ENCODE measurements around the gene TMEM266. TPM values are rescaled to one million over a fixed set of nuclear protein-coding genes. Genes with fewer than 3 reads are reported as not detected.
A peak's percentile ranks its signal among the peaks of the same experiment; 100 is the strongest.

TMEM266 gene
- total RNA-seq, 2 experiments from 2014 or later: 0.11 TPM; not detected in 1

DNA sequence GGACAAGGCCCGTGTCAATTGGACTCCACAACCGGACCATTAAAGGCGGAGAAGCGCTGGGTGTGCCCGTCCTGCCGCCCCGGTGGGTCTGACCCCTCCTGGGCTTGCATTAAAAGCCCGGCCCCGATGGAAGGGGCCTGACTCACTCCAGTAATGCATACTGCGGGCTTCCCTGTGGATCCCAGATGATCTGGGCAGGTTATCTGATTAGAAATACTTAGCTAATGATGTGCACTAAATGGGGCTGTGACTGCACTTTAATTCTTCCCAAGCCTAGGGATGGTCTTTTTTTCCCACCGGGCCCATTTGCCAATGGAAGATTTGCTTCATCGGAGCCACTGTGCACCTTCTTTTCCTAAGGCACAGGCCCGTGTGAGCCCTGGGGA, 124.9 kb downstream of the TMEM266 start:
- H3K27me3 Mint-ChIP-seq: peaks cover 47% of the 10 kb centered on the region
- TF ChIP-seq, protein P1, sequence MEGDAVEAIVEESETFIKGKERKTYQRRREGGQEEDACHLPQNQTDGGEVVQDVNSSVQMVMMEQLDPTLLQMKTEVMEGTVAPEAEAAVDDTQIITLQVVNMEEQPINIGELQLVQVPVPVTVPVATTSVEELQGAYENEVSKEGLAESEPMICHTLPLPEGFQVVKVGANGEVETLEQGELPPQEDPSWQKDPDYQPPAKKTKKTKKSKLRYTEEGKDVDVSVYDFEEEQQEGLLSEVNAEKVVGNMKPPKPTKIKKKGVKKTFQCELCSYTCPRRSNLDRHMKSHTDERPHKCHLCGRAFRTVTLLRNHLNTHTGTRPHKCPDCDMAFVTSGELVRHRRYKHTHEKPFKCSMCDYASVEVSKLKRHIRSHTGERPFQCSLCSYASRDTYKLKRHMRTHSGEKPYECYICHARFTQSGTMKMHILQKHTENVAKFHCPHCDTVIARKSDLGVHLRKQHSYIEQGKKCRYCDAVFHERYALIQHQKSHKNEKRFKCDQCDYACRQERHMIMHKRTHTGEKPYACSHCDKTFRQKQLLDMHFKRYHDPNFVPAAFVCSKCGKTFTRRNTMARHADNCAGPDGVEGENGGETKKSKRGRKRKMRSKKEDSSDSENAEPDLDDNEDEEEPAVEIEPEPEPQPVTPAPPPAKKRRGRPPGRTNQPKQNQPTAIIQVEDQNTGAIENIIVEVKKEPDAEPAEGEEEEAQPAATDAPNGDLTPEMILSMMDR (IDR thresholded peaks at IDR 0.05): no peak
- intact Hi-C loops (cut with micrococcal nuclease): no loop called here
- no peaks in the 10 kb centered on the region for H3K9me3 Mint-ChIP-seq
- no peaks in the 10 kb centered on the region for H3K36me3 Mint-ChIP-seq (ENCODE audit: low read depth)
- ATAC-seq (no peak), DNase-seq (no peak)
- ChIA-PET POLR2A (no interaction called here), CTCF (interaction anchor here (0.8 to 1.6 kb wide), 7 partner anchors 9 to 153 kb away, joined by 3 to 8 read pairs (median 3); no protein-coding TSS in a partner anchor)
- H3K27ac Mint-ChIP-seq: no peak overlapping the region
- no peak overlapping the region for H3K4me3 Mint-ChIP-seq
- H3K4me1 Mint-ChIP-seq (ENCODE audit: low read depth): peaks cover 7% of the 10 kb centered on the region

DNA sequence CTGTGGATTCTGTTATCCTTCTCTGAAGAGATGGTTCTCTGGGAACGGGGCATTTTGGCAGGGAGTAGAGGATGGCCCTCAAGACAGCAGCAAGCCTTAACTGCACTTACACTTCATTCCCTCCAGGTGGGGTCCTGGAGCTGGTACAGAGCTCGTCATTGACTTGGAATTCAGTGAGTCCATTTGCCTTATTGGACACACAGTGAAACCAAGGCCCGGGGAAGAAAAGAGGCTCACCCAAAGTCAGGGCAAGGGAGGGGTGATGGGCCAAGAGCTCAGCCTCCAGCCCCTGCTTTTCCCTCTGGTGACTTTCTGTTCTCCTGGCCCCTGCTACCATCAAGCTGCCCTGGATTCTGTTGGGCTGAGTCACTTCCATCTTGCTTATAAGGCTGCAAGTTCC, 125.9 kb downstream of the TMEM266 start:
- no peaks in the 10 kb centered on the region for H3K36me3 Mint-ChIP-seq (ENCODE audit: low read depth)
- DNase-seq (peak; percentile 31), ATAC-seq (peak; percentile 66)
- POLR2A ChIA-PET: interaction anchor here (0.6 to 1.2 kb wide), 3 partner anchors 10 to 1956 kb away, joined by 3 read pairs; no protein-coding TSS in a partner anchor
- no peaks in the 10 kb centered on the region for H3K9me3 Mint-ChIP-seq
- peaks cover 14% of the 10 kb centered on the region for H3K4me1 Mint-ChIP-seq (ENCODE audit: low read depth)
- H3K4me3 Mint-ChIP-seq: no peak overlapping the region
- H3K27ac Mint-ChIP-seq: no peak overlapping the region
- TF ChIP-seq, protein P1 (IDR thresholded peaks at IDR 0.05): peak; percentile 69
- intact Hi-C loops (cut with micrococcal nuclease): no loop called here
- CTCF ChIA-PET: interaction anchor here (0.6 to 1.8 kb wide), 4 partner anchors 34 to 144 kb away, joined by 3 to 8 read pairs (median 4); no protein-coding TSS in a partner anchor
- H3K27me3 Mint-ChIP-seq: peaks cover 51% of the 10 kb centered on the region

DNA sequence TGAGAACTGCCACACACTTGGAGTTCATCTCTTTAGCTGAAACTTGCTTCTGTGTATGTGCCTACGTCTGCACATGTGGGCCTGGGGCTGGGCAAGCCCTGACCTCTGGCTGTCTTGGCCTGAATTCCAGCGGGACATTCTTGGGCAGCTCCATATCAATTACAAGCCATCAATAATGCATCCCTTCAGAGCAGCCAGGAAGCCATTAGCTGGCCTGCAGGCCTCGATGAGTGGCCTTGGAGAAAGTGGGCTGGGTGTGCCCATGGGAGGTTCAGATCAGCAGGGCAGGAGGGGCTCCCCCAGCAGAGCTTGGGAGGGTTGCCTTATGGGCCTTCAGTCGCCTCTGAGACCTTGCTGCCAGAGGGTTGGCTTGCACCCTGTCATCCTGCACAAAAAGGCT, 127.4 kb downstream of the TMEM266 start:
- H3K27me3 Mint-ChIP-seq: peaks cover 43% of the 10 kb centered on the region
- POLR2A ChIA-PET: interaction anchor here (1.8 kb wide), 1 partner anchor 17 kb away, joined by 6 read pairs; no protein-coding TSS in a partner anchor
- intact Hi-C loops (cut with micrococcal nuclease): no loop called here
- no peak overlapping the region for H3K27ac Mint-ChIP-seq
- TF ChIP-seq, protein P1 (IDR thresholded peaks at IDR 0.05): no peak
- CTCF ChIA-PET: interaction anchor here (1.0 to 1.8 kb wide), 4 partner anchors 35 to 99 kb away, joined by 3 to 4 read pairs (median 4); no protein-coding TSS in a partner anchor
- H3K36me3 Mint-ChIP-seq (ENCODE audit: low read depth): no peaks in the 10 kb centered on the region
- no peaks in the 10 kb centered on the region for H3K9me3 Mint-ChIP-seq
- no peak overlapping the region for H3K4me3 Mint-ChIP-seq
- ATAC-seq (no peak), DNase-seq (no peak)
- peaks cover 13% of the 10 kb centered on the region for H3K4me1 Mint-ChIP-seq (ENCODE audit: low read depth)

DNA sequence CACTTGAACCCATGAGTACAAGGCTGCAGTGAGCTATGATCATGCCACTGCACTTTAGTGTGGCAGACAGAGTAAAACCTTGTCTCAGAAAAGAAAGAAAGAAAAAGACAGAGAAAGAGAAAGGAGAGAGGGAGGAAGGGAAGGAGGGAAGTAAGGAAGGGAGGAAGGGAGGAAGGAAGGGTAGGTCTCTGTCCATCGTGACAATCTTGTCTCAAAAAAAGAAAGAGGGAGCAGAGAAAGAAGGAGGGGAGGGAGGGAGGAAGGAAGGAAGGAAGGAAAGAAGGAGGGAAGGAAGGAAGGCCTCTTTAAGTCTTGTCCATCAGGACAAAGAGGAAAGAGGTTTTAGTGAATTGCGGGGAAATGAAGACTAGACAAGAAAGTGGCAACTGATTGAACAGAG, 129.3 kb downstream of the TMEM266 start:
- Mint-ChIP-seq H3K4me1 (ENCODE audit: low read depth) (peaks cover 13% of the 10 kb centered on the region), H3K27ac (no peak overlapping the region), H3K4me3 (no peak overlapping the region), H3K27me3 (peaks cover 43% of the 10 kb centered on the region), H3K9me3 (no peaks in the 10 kb centered on the region), H3K36me3 (ENCODE audit: low read depth) (no peaks in the 10 kb centered on the region)
- ChIA-PET POLR2A (no interaction called here), CTCF (interaction anchor here (1.5 to 3.1 kb wide), 4 partner anchors 14 to 49 kb away, joined by 3 to 16 read pairs (median 8); no protein-coding TSS in a partner anchor)
- no peak for ATAC-seq
- intact Hi-C loops (cut with micrococcal nuclease): no loop called here
- DNase-seq: no peak
- TF ChIP-seq, protein P1 (IDR thresholded peaks at IDR 0.05): no peak

DNA sequence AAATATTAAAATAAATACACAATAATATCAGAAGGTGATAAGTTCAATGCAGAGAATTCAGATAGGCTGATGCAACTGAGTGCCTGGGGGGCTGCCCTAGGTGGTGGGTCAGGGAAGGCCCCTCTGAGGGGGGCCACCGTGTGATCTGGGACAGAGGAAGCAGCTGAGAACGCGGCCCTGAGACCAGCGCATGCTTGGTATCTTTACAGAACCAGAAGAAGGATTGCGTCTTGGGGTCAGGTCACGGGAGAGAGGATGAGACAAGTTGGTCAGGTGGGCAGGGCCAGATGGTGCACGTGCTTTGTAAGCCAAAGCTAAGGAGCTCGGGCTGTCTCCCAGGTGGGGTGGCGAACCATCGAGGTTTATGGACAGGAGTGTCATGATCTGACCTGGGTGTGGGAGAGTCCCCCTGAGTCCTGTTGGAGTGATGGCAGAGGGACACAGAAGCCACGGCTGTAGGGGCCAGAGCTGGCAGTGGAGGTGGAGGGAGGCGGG, 130.3 kb downstream of the TMEM266 start:
- H3K4me3 Mint-ChIP-seq: no peak overlapping the region
- no peaks in the 10 kb centered on the region for H3K9me3 Mint-ChIP-seq
- H3K4me1 Mint-ChIP-seq (ENCODE audit: low read depth): peaks cover 13% of the 10 kb centered on the region
- H3K36me3 Mint-ChIP-seq (ENCODE audit: low read depth): no peaks in the 10 kb centered on the region
- intact Hi-C loops (cut with micrococcal nuclease): no loop called here
- CTCF ChIA-PET: interaction anchor here (1.0 to 3.1 kb wide), 12 partner anchors 8 to 189 kb away, joined by 3 to 16 read pairs (median 4); partner anchors contain the start of gene ISL2
- H3K27ac Mint-ChIP-seq: no peak overlapping the region
- ATAC-seq: no peak
- peaks cover 39% of the 10 kb centered on the region for H3K27me3 Mint-ChIP-seq
- no peak for DNase-seq
- TF ChIP-seq, protein P1 (IDR thresholded peaks at IDR 0.05): no peak
- POLR2A ChIA-PET: no interaction called here
